ENCODE data around the gene HLCS. TPM values are rescaled to one million over a fixed set of nuclear protein-coding genes. Genes with fewer than 3 reads are reported as not detected.
A peak's percentile ranks its signal among the peaks of the same experiment; 100 is the strongest.

The HLCS gene
- total and polyA plus RNA-seq, 2 experiments from 2014 or later, result 10.6 to 30.4 TPM

GRCh38 chr21:36813052-36813451, 153.4 kb downstream of the HLCS start:
- TF ChIP-seq EZH2 (IDR thresholded peaks at IDR 0.05; ENCODE audit: borderline replicate concordance), result no peak
- no peak for TF ChIP-seq CTCF (IDR thresholded peaks at IDR 0.05; ENCODE audit: poor library complexity)
- TF ChIP-seq EZH2phosphoT487 (IDR thresholded peaks at IDR 0.05; ENCODE audit: low read depth, severe bottlenecking, unreplicated experiment), result no peak
- Histone ChIP-seq H4K20me1 (ENCODE audit: insufficient read depth, poor library complexity, severe bottlenecking) (no peaks in the 10 kb centered on the region), H3K4me1 (ENCODE audit: insufficient read depth) (no peaks in the 10 kb centered on the region), H3K36me3 (replicated peaks; ENCODE audit: insufficient read depth, low read depth) (no peaks in the 10 kb centered on the region), H3K4me3 (no peak overlapping the region), H3K9me2 (replicated peaks; ENCODE audit: insufficient read depth) (no peaks in the 10 kb centered on the region), H3K27me3 (no peaks in the 10 kb centered on the region), H2AFZ (no peak overlapping the region), H3K4me2 (no peak overlapping the region), H3K9me3 (ENCODE audit: low read depth) (no peaks in the 10 kb centered on the region), H3K27ac (no peak overlapping the region), H3K79me2 (no peaks in the 10 kb centered on the region)
- no peak for DNase-seq (ENCODE audit: low spot score)
- 93% methylated on average over 3 of the region's 3 CpGs for WGBS (ENCODE audit: low lambda C conversion rate, missing lambda C conversion rate)

- H3K4me2 ChIP-seq, result no peak overlapping the region
- DNase-seq (ENCODE audit: low spot score), result no peak
- no peaks in the 10 kb centered on the region for H3K79me2 ChIP-seq
- TF ChIP-seq CTCF (IDR thresholded peaks at IDR 0.05; ENCODE audit: poor library complexity) (no peak), EZH2 (IDR thresholded peaks at IDR 0.05; ENCODE audit: borderline replicate concordance) (no peak), EZH2phosphoT487 (IDR thresholded peaks at IDR 0.05; ENCODE audit: low read depth, severe bottlenecking, unreplicated experiment) (no peak)
- no peaks in the 10 kb centered on the region for H3K9me2 ChIP-seq (replicated peaks; ENCODE audit: insufficient read depth)
- no peaks in the 10 kb centered on the region for H3K27me3 ChIP-seq
- no peaks in the 10 kb centered on the region for H3K4me1 ChIP-seq (ENCODE audit: insufficient read depth)
- H3K4me3 ChIP-seq, result no peak overlapping the region
- H4K20me1 ChIP-seq (ENCODE audit: insufficient read depth, poor library complexity, severe bottlenecking), result no peaks in the 10 kb centered on the region
- H3K9me3 ChIP-seq (ENCODE audit: low read depth), result no peaks in the 10 kb centered on the region
- no peak overlapping the region for H3K27ac ChIP-seq
- 88% methylated on average over 7 of the region's 7 CpGs for WGBS (ENCODE audit: low lambda C conversion rate, missing lambda C conversion rate)
- no peaks in the 10 kb centered on the region for H3K36me3 ChIP-seq (replicated peaks; ENCODE audit: insufficient read depth, low read depth)
- no peak overlapping the region for H2AFZ ChIP-seq
Measured at GRCh38 chr21:36811762-36812161, 154.7 kb downstream of the HLCS start.

- TF ChIP-seq EZH2 (IDR thresholded peaks at IDR 0.05; ENCODE audit: borderline replicate concordance) (no peak), CTCF (IDR thresholded peaks at IDR 0.05; ENCODE audit: poor library complexity) (no peak), EZH2phosphoT487 (IDR thresholded peaks at IDR 0.05; ENCODE audit: low read depth, severe bottlenecking, unreplicated experiment) (no peak)
- Histone ChIP-seq H3K27me3 (no peaks in the 10 kb centered on the region), H3K4me1 (ENCODE audit: insufficient read depth) (no peaks in the 10 kb centered on the region), H3K36me3 (replicated peaks; ENCODE audit: insufficient read depth, low read depth) (no peaks in the 10 kb centered on the region), H3K4me2 (no peak overlapping the region), H3K27ac (no peak overlapping the region), H2AFZ (no peak overlapping the region), H4K20me1 (ENCODE audit: insufficient read depth, poor library complexity, severe bottlenecking) (no peaks in the 10 kb centered on the region), H3K4me3 (no peak overlapping the region), H3K9me2 (replicated peaks; ENCODE audit: insufficient read depth) (no peaks in the 10 kb centered on the region), H3K9me3 (ENCODE audit: low read depth) (no peaks in the 10 kb centered on the region), H3K79me2 (no peaks in the 10 kb centered on the region)
- no peak for DNase-seq (ENCODE audit: low spot score)
- WGBS (ENCODE audit: low lambda C conversion rate, missing lambda C conversion rate), result 90% methylated on average over 2 of the region's 2 CpGs
Measured at GRCh38 chr21:36810443-36810842, 156.0 kb downstream of the HLCS start.

- Histone ChIP-seq H3K36me3 (replicated peaks; ENCODE audit: insufficient read depth, low read depth) (no peaks in the 10 kb centered on the region), H3K4me1 (ENCODE audit: insufficient read depth) (no peaks in the 10 kb centered on the region), H2AFZ (no peak overlapping the region), H3K79me2 (no peaks in the 10 kb centered on the region), H3K27me3 (no peaks in the 10 kb centered on the region), H3K4me2 (no peak overlapping the region), H3K9me2 (replicated peaks; ENCODE audit: insufficient read depth) (no peaks in the 10 kb centered on the region), H3K9me3 (ENCODE audit: low read depth) (no peaks in the 10 kb centered on the region), H3K27ac (peak overlapping the region; percentile 31), H3K4me3 (no peak overlapping the region), H4K20me1 (ENCODE audit: insufficient read depth, poor library complexity, severe bottlenecking) (no peaks in the 10 kb centered on the region)
- 96% methylated on average over 8 of the region's 8 CpGs for WGBS (ENCODE audit: low lambda C conversion rate, missing lambda C conversion rate)
- no peak for DNase-seq (ENCODE audit: low spot score)
- no peak for TF ChIP-seq EZH2 (IDR thresholded peaks at IDR 0.05; ENCODE audit: borderline replicate concordance)
- TF ChIP-seq CTCF (IDR thresholded peaks at IDR 0.05; ENCODE audit: poor library complexity), result no peak
- TF ChIP-seq EZH2phosphoT487 (IDR thresholded peaks at IDR 0.05; ENCODE audit: low read depth, severe bottlenecking, unreplicated experiment), result no peak
Measured at GRCh38 chr21:36807422-36807928, 159.0 kb downstream of the HLCS start.
